ENCODE data around the gene AHSG. TPM values are rescaled to one million over a fixed set of nuclear protein-coding genes. Genes with fewer than 3 reads are reported as not detected.
A peak's percentile ranks its signal among the peaks of the same experiment; 100 is the strongest.

Gene AHSG
- total and polyA plus RNA-seq, 12 donors = 0.22 to 1.4 (median 0.77) TPM; not detected in 8

GRCh38 chr3:186609247-186609868, 3.5 kb upstream of the AHSG start:
- H3K27me3 ChIP-seq = no peaks in the 10 kb centered on the region
- H3K4me3 ChIP-seq = no peak overlapping the region
- no peak overlapping the region for H3K27ac ChIP-seq
- H3K4me1 ChIP-seq (replicated peaks in 1 of 2) = no peaks in the 10 kb centered on the region
- peak in 1 of 7 donors; percentile 3 for DNase-seq
- TF ChIP-seq CTCF (IDR thresholded peaks at IDR 0.05) (no peak), POLR2A (IDR thresholded peaks at IDR 0.05) (no peak)
- WGBS, 4 donors = 80 to 89% (median 87%) methylated on average over 8 of the region's 8 CpGs
- H3K36me3 ChIP-seq (replicated peaks in 1 of 2) = no peaks in the 10 kb centered on the region
- intact Hi-C loops (cut with DNase I) = loop anchor here in 1 of 2 donors (10.0 kb wide), 1 partner anchor 555 kb away; no protein-coding TSS in a partner anchor
- H3K9me3 ChIP-seq (replicated peaks in 1 of 3) = no peaks in the 10 kb centered on the region

- Histone ChIP-seq H3K4me3 (no peak overlapping the region), H3K27me3 (no peaks in the 10 kb centered on the region), H3K4me1 (replicated peaks in 1 of 2) (no peaks in the 10 kb centered on the region), H3K36me3 (replicated peaks in 1 of 2) (no peaks in the 10 kb centered on the region), H3K9me3 (replicated peaks in 1 of 3) (no peaks in the 10 kb centered on the region), H3K27ac (no peak overlapping the region)
- no peak for TF ChIP-seq POLR2A (IDR thresholded peaks at IDR 0.05)
- DNase-seq = peak in 1 of 7 donors; percentile 6
- intact Hi-C loops (cut with DNase I) = loop anchor here in 1 of 2 donors (10.0 kb wide), 2 partner anchors 213 to 627 kb away; no protein-coding TSS in a partner anchor
- WGBS, 4 donors = 51 to 71% (median 66%) methylated on average over 4 to 5 of the region's 5 CpGs
These were observed 795 bp upstream of the AHSG start for GRCh38 chr3:186612065-186612464.

- intact Hi-C loops (cut with DNase I) = loop anchor here in 1 of 2 donors (10.0 kb wide), 2 partner anchors 211 to 629 kb away; no protein-coding TSS in a partner anchor
- TF ChIP-seq POLR2A (IDR thresholded peaks at IDR 0.05) = no peak
- no peak for TF ChIP-seq CTCF (IDR thresholded peaks at IDR 0.05)
- Histone ChIP-seq H3K9me3 (replicated peaks in 1 of 3) (no peaks in the 10 kb centered on the region), H3K27me3 (no peaks in the 10 kb centered on the region), H3K27ac (no peak overlapping the region), H3K4me1 (replicated peaks in 1 of 2) (no peaks in the 10 kb centered on the region), H3K4me3 (no peak overlapping the region), H3K36me3 (replicated peaks in 1 of 2) (no peaks in the 10 kb centered on the region)
- 38 to 47% (median 44%) methylated on average over 4 of the region's 4 CpGs for WGBS, 4 donors
- no peak for DNase-seq
These were observed 891 bp downstream of the AHSG start for GRCh38 chr3:186613637-186614265.

GRCh38 chr3:186614266-186614596, 1.4 kb downstream of the AHSG start:
- Histone ChIP-seq H3K4me1 (replicated peaks in 1 of 2) (no peaks in the 10 kb centered on the region), H3K27ac (no peak overlapping the region), H3K4me3 (no peak overlapping the region), H3K36me3 (replicated peaks in 1 of 2) (no peaks in the 10 kb centered on the region), H3K27me3 (no peaks in the 10 kb centered on the region), H3K9me3 (replicated peaks in 1 of 3) (no peaks in the 10 kb centered on the region)
- WGBS, 4 donors = 37 to 45% (median 42%) methylated on average over 6 of the region's 6 CpGs
- intact Hi-C loops (cut with DNase I) = loop anchor here in 1 of 2 donors (10.0 kb wide), 2 partner anchors 211 to 629 kb away; no protein-coding TSS in a partner anchor
- TF ChIP-seq POLR2A (IDR thresholded peaks at IDR 0.05) (no peak), CTCF (IDR thresholded peaks at IDR 0.05) (no peak)
- no peak for DNase-seq

All from adrenal gland (tissue), 12 donors.